GM12878 (cell line): ENCODE measurements around the gene DNMT3B. TPM values are rescaled to one million over a fixed set of nuclear protein-coding genes. Genes with fewer than 3 reads are reported as not detected.

Source experiments
- ATAC-seq: fragments of 200-7000 bp; cut with Tn5 transposase; 3 replicates; pipeline ENCODE4 v1.9.1; 2020; ENCODE audit warnings: mild to moderate bottlenecking, moderate library complexity
- BruUV-seq: library from RNA; stranded (reverse); fragments of 400-500 nt; replicated peaks from 2 replicates; lab custom pipeline; 2021; lab: Mats Ljungman, UMichigan
- CTCF ChIA-PET: fragments of 300-600 bp; sonication (Branson Sonifier 250); formaldehyde crosslinking; extraction: SDS; loops from one replicate; lab custom pipeline; 2021; ENCODE audit warnings: inconsistent platforms; lab: Yijun Ruan, JAX
- POLR2A ChIA-PET: fragments of 350-600 bp; formaldehyde crosslinking; extraction: SDS; loops from one replicate; lab custom pipeline; 2021; ENCODE audit warnings: inconsistent platforms; lab: Charles Lee
- RAD21 ChIA-PET: fragments of 300-600 bp; sonication (Branson Sonifier 250); formaldehyde crosslinking; loops from one replicate; lab custom pipeline; 2023; ENCODE audit warnings: antibody characterized with exemption; ENCODE audit not compliant: unreplicated experiment; lab: Charles Lee
- SMC1A ChIA-PET: fragments of 300-600 bp; sonication (Branson Sonifier 250); formaldehyde crosslinking; loops from one replicate; lab custom pipeline; 2023; ENCODE audit not compliant: unreplicated experiment, uncharacterized antibody; lab: Charles Lee
- DNase-seq: peaks from one replicate; pipeline ENCODE4 v3.0.0-alpha.2; 2011; ENCODE audit warnings: low read depth, low spot score
- FAIRE-seq: peaks from 3 replicates; lab custom pipeline; 2011; peaks lifted over from hg19 to GRCh38; lab: Jason Lieb, UNC
- H2AFZ ChIP-seq: 2 replicates; pipeline ENCODE4 v1.6.0; 2011; ENCODE audit warnings: low read depth, low read length, control low read depth; ENCODE audit not compliant: control insufficient read depth
- H3K27ac ChIP-seq: 2 replicates; pipeline ENCODE4 v1.5.1; 2011; ENCODE audit warnings: control low read depth; ENCODE audit not compliant: control insufficient read depth, insufficient read depth
- H3K27me3 ChIP-seq, 2 experiments: replicated peaks in 1 of 2; 2 replicates each; pipeline versions ENCODE4 v1.6.0 to v1.6.1; 2011; ENCODE audit warnings: low read length in 1 of 2; ENCODE audit not compliant: control insufficient read depth in 2 of 2, insufficient read depth in 2 of 2
- H3K36me3 ChIP-seq, 2 experiments: 2 replicates each; pipeline ENCODE4 v1.5.1; 2011; ENCODE audit warnings: low read length in 1 of 2; ENCODE audit not compliant: control insufficient read depth in 2 of 2, insufficient read depth in 2 of 2
- H3K4me1 ChIP-seq: 2 replicates; pipeline ENCODE4 v1.6.1; 2011; ENCODE audit warnings: mild to moderate bottlenecking, low read length, moderate library complexity, mixed read lengths; ENCODE audit not compliant: control insufficient read depth, insufficient read depth
- H3K4me2 ChIP-seq: 2 replicates; pipeline ENCODE4 v1.6.0; 2011; ENCODE audit warnings: control low read depth; ENCODE audit not compliant: control insufficient read depth, insufficient read depth
- H3K4me3 ChIP-seq: fragments of 200-600 bp; sonication (generic); 2 replicates; pipeline ENCODE4 v1.5.1; 2016
- H3K79me2 ChIP-seq: 2 replicates; pipeline ENCODE4 v1.6.0; 2011; ENCODE audit warnings: low read length; ENCODE audit not compliant: control insufficient read depth, insufficient read depth
- H3K9ac ChIP-seq: 2 replicates; pipeline ENCODE4 v1.8.0; 2011; ENCODE audit warnings: low read length, control low read depth, mixed read lengths; ENCODE audit not compliant: control insufficient read depth, insufficient read depth
- H3K9me3 ChIP-seq: replicated peaks from 3 replicates; pipeline ENCODE4 v1.5.1; 2011; ENCODE audit warnings: mild to moderate bottlenecking, low read length; ENCODE audit not compliant: control insufficient read depth, insufficient read depth
- H4K20me1 ChIP-seq: 2 replicates; pipeline ENCODE4 v1.6.0; 2011; ENCODE audit not compliant: control insufficient read depth, insufficient read depth
- BCL11A ChIP-seq: IDR thresholded peaks from 2 replicates; pipeline ENCODE4 v1.6.1; 2011; ENCODE audit warnings: low read depth, low read length
- BHLHE40 ChIP-seq, 2 experiments: fragments of 450-650 bp in 1 of 2; IDR thresholded peaks; 2 replicates each; pipeline ENCODE4 v1.6.1; 2011 to 2017; ENCODE audit warnings: low read depth in 2 of 2, borderline replicate concordance in 1 of 2, improper control_type of control experiment in 1 of 2, low read length in 1 of 2, mild to moderate bottlenecking in 1 of 2
- EP300 ChIP-seq, 2 experiments: fragments of 150-350 bp in 1 of 2; IDR thresholded peaks; 2 replicates each; pipeline ENCODE4 v1.6.1; 2011 to 2012; ENCODE audit warnings: low read depth in 2 of 2, low read length in 2 of 2, borderline replicate concordance in 1 of 2, improper control_type of control experiment in 1 of 2, inconsistent platforms in 1 of 2; ENCODE audit not compliant: control insufficient read depth in 1 of 2
- HDGF ChIP-seq: fragments of 450-650 bp; IDR thresholded peaks from 2 replicates; pipeline ENCODE4 v1.6.1; 2016; ENCODE audit warnings: antibody characterized with exemption
- IKZF2 ChIP-seq, 2 experiments: fragments of 450-650 bp; IDR thresholded peaks; 2 replicates each; pipeline ENCODE4 v1.6.1; 2017; ENCODE audit warnings: mild to moderate bottlenecking in 2 of 2, moderate library complexity in 2 of 2
- NFXL1 ChIP-seq: fragments of 450-650 bp; IDR thresholded peaks from 2 replicates; pipeline ENCODE4 v1.6.1; 2017; ENCODE audit warnings: antibody characterized with exemption, mild to moderate bottlenecking, borderline replicate concordance
- NR2C1 ChIP-seq: fragments of 450-650 bp; IDR thresholded peaks from 2 replicates; pipeline ENCODE4 v1.6.1; 2017; ENCODE audit warnings: antibody characterized with exemption, mild to moderate bottlenecking, moderate library complexity
- SMC3 ChIP-seq: IDR thresholded peaks from 2 replicates; pipeline ENCODE4 v1.6.1; 2011; ENCODE audit warnings: low read length, improper control_type of control experiment, borderline replicate concordance
- SPI1 ChIP-seq: IDR thresholded peaks from 2 replicates; pipeline ENCODE4 v1.6.1; 2011; ENCODE audit warnings: low read depth, mild to moderate bottlenecking, low read length, moderate library complexity, borderline replicate concordance; ENCODE audit not compliant: insufficient read depth
- STAT1 ChIP-seq: fragments of 450-650 bp; conservative IDR thresholded peaks from 2 replicates; pipeline ENCODE4 v1.6.1; 2014; ENCODE audit warnings: antibody characterized with exemption, mild to moderate bottlenecking
- ZSCAN29 ChIP-seq: fragments of 450-650 bp; IDR thresholded peaks from 2 replicates; pipeline ENCODE4 v1.6.1; 2017; ENCODE audit warnings: mild to moderate bottlenecking, moderate library complexity
- WGBS: methylation state at CpG from one replicate; pipeline ENCODE4 v1.1.6; 2016; ENCODE audit warnings: low lambda C conversion rate; ENCODE audit not compliant: insufficient replicate concordance, insufficient coverage; ENCODE audit errors: missing lambda C conversion rate; 5-methylcytosine and 5-hydroxymethylcytosine counted together
- in situ Hi-C: fragments of 300-500 bp; cut with MboI; formaldehyde crosslinking; loops from 9 replicates; pipeline ENCODE4 v1.14.3; 2018; ENCODE audit warnings: mixed read lengths
- intact Hi-C: fragments of 100-400 bp; cut with micrococcal nuclease; formaldehyde crosslinking; loops from one replicate; pipeline ENCODE4 v1.14.2; 2022; ENCODE audit not compliant: unreplicated experiment
- polyA plus RNA-seq, 11 experiments: library from polyadenylated mRNA; depleted of rRNA in 4 of 11; unstranded in 6 of 11; stranded (reverse) in 5 of 11; fragments of >200 nt; fragmentation: Nextera tagmentation in 4 of 11; fragmentation: Illumina TruSeq in 1 of 11; extraction: Ambion mirVana in 4 of 11; extraction: Trizol in 1 of 11; gene quantifications; 1 replicate in 1 of 11; 2 replicates in 10 of 11; pipeline versions ENCODE4 v1.2.1 to v1.2.3, GENCODE V29; 2011 to 2016; ENCODE audit warnings: inconsistent platforms in 2 of 11, missing spikeins in 2 of 11, low read depth in 1 of 11
- total RNA-seq, 4 experiments: library from RNA; depleted of rRNA in 3 of 4; stranded (reverse); fragments of >200 nt in 3 of 4; fragmentation: Illumina TruSeq in 1 of 4; extraction: Trizol in 1 of 4; gene quantifications; 2 replicates each; pipeline versions ENCODE4 v1.2.1 to v1.2.3, GENCODE V29; 2013 to 2021
- TF ChIP-seq, protein P1 (sequence below): fragments of 450-650 bp; IDR thresholded peaks from 2 replicates; pipeline ENCODE4 v1.6.1; 2017; ENCODE audit warnings: low read depth, mild to moderate bottlenecking, moderate library complexity
- TF ChIP-seq, protein P2 (sequence below): IDR thresholded peaks from 2 replicates; pipeline ENCODE4 v1.6.1; 2012; ENCODE audit warnings: low read depth, low read length, improper control_type of control experiment

DNMT3B gene
- total and polyA plus RNA-seq, 10 of the 15 experiments (the other 5 are each of a cell fraction or from before 2014, with no cell fraction given), result 0.23 to 1.9 (median 1.1) TPM

DNA sequence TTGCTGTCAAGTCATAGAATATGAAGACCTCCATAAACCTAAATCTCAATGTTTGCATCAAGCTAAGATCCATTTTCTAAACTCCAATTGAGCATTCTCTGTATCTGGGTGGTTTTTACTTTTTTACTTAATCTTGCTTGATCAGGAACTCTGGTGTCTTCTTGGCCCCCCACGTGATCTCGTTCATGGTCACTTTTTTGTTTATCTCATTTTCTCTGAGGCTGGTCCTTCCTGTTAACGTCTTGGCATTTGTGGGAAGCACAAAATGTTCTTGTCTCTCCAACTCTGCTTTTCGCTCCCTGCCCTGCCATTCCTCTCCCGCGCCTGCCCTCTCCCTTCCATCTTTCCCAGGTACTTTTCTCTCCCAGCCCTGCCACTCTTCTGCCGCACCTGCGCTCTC, 43.5 kb downstream of the DNMT3B start:
- FAIRE-seq (no peak), ATAC-seq (no peak), DNase-seq (no peak)
- H3K27me3 ChIP-seq, result no peaks in the 10 kb centered on the region; a peak in 1 of 4 replicates
- no peaks in the 10 kb centered on the region for H3K36me3 ChIP-seq
- no peak overlapping the region for H3K27ac ChIP-seq
- SMC1A ChIA-PET, result interaction anchor here (1.1 kb wide), 1 partner anchor 16 kb away, joined by 5 read pairs; no protein-coding TSS in a partner anchor
- no TSS peak for BruUV-seq
- peaks cover 2% of the 10 kb centered on the region; the same call in 1 of the 2 replicates for H3K4me1 ChIP-seq
- in situ Hi-C loops, result no loop called here
- no peaks in the 10 kb centered on the region for H3K79me2 ChIP-seq
- WGBS, result 73% methylated on average over 8 of the region's 8 CpGs
- H3K9me3 ChIP-seq, result no peaks in the 10 kb centered on the region
- no peak overlapping the region for H2AFZ ChIP-seq
- CTCF ChIA-PET, result interaction anchor here (0.8 kb wide), 1 partner anchor 16 kb away, joined by 3 read pairs; no protein-coding TSS in a partner anchor
- H3K9ac ChIP-seq, result no peak overlapping the region
- intact Hi-C loops, result no loop called here
- no peaks in the 10 kb centered on the region for H4K20me1 ChIP-seq
- POLR2A ChIA-PET, result no interaction called here
- no peak for TF ChIP-seq IKZF2 (IDR thresholded peaks at IDR 0.05)
- TF ChIP-seq NR2C1, result no peak
- TF ChIP-seq, protein P1, sequence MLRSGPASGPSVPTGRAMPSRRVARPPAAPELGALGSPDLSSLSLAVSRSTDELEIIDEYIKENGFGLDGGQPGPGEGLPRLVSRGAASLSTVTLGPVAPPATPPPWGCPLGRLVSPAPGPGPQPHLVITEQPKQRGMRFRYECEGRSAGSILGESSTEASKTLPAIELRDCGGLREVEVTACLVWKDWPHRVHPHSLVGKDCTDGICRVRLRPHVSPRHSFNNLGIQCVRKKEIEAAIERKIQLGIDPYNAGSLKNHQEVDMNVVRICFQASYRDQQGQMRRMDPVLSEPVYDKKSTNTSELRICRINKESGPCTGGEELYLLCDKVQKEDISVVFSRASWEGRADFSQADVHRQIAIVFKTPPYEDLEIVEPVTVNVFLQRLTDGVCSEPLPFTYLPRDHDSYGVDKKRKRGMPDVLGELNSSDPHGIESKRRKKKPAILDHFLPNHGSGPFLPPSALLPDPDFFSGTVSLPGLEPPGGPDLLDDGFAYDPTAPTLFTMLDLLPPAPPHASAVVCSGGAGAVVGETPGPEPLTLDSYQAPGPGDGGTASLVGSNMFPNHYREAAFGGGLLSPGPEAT, result no peak
- no peak for TF ChIP-seq SMC3
- TF ChIP-seq HDGF, result no peak
- no peak for TF ChIP-seq SPI1
- no peak for TF ChIP-seq NFXL1
- TF ChIP-seq STAT1, result no peak
- no peak for TF ChIP-seq BHLHE40 (IDR thresholded peaks at IDR 0.05; ENCODE audit: borderline replicate concordance in 1 of 2, low read depth in 2 of 2, low read length in 1 of 2)
- TF ChIP-seq ZSCAN29, result no peak
- no peak for TF ChIP-seq BCL11A
- TF ChIP-seq, protein P2, sequence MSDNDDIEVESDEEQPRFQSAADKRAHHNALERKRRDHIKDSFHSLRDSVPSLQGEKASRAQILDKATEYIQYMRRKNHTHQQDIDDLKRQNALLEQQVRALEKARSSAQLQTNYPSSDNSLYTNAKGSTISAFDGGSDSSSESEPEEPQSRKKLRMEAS, result no peak
- TF ChIP-seq EP300 (IDR thresholded peaks at IDR 0.05; ENCODE audit: borderline replicate concordance in 1 of 2, control insufficient read depth in 1 of 2, low read depth in 2 of 2, low read length in 2 of 2), result no peak
- TF ChIP-seq, all 136 proteins: peak for 0
- no peak overlapping the region for H3K4me3 ChIP-seq
- no peak overlapping the region for H3K4me2 ChIP-seq
- RAD21 ChIA-PET, result no interaction called here
